ENCODE results near the gene VEGFC.

The VEGFC gene

DNA sequence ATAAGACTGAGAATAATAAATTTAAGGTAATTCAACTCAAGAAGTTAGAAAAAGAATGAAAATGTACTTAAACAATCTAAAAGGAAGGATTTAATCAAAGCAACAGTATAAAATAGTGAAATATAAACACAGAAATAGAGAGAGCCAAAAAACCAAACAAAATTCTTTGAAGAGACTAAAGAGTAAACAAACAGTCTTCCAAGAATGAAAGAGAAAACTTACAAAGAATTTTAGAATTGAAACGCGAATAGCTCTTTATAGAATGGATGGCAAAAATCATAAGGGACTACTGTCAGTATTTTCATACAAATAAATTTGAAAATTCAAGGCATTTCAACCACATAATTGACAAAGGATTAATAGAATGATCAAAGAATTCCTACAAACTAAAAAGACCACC is 41.7 kb downstream of the VEGFC start:
- Mint-ChIP-seq H3K4me1 (no peaks in the 10 kb centered on the region), H3K27me3 (no peaks in the 10 kb centered on the region), H3K4me3 (no peak overlapping the region), H3K27ac (ENCODE audit: low read depth) (no peak overlapping the region), H3K36me3 (ENCODE audit: insufficient read depth) (no peaks in the 10 kb centered on the region), H3K9me3 (no peaks in the 10 kb centered on the region)
- ATAC-seq (replicated peaks; ENCODE audit: extremely low read depth, poor library complexity, severe bottlenecking): no peak
- no peak for DNase-seq (ENCODE audit: low spot score in 2 of 2)

GRCh38 chr4:176746846-176747245 is 45.9 kb downstream of the VEGFC start:
- H3K27me3 Mint-ChIP-seq: no peaks in the 10 kb centered on the region
- no peaks in the 10 kb centered on the region for H3K36me3 Mint-ChIP-seq (ENCODE audit: insufficient read depth)
- no peak overlapping the region for H3K4me3 Mint-ChIP-seq
- H3K4me1 Mint-ChIP-seq: no peaks in the 10 kb centered on the region
- H3K9me3 Mint-ChIP-seq: peaks cover 4% of the 10 kb centered on the region
- no peak for ATAC-seq (replicated peaks; ENCODE audit: extremely low read depth, poor library complexity, severe bottlenecking)
- H3K27ac Mint-ChIP-seq (ENCODE audit: low read depth): no peak overlapping the region
- no peak for DNase-seq (ENCODE audit: low spot score in 2 of 2)

DNA sequence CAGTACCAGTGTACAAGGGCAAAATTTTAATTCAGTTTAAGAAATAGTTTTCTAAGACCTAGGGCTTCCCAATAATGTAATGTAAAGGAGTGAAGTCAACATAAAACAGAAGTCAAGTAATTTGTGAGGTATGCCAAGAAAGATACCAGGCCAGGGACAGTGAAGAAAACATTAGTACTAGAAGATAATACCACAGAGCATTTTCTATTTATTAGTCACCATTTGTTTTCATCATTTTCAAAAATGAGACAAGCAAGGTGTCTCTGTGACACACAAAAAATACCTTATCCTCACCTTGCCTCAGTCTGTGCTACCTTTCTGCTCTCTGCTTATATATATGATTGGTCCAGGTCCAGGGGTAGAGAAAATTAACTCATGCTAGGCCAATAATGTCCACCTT is 46.8 kb downstream of the VEGFC start:
- no peak overlapping the region for H3K27ac Mint-ChIP-seq (ENCODE audit: low read depth)
- no peaks in the 10 kb centered on the region for H3K36me3 Mint-ChIP-seq (ENCODE audit: insufficient read depth)
- no peaks in the 10 kb centered on the region for H3K4me1 Mint-ChIP-seq
- DNase-seq (ENCODE audit: low spot score in 2 of 2): no peak
- ATAC-seq (replicated peaks; ENCODE audit: extremely low read depth, poor library complexity, severe bottlenecking): no peak
- peaks cover 4% of the 10 kb centered on the region for H3K9me3 Mint-ChIP-seq
- no peaks in the 10 kb centered on the region for H3K27me3 Mint-ChIP-seq
- H3K4me3 Mint-ChIP-seq: no peak overlapping the region

DNA sequence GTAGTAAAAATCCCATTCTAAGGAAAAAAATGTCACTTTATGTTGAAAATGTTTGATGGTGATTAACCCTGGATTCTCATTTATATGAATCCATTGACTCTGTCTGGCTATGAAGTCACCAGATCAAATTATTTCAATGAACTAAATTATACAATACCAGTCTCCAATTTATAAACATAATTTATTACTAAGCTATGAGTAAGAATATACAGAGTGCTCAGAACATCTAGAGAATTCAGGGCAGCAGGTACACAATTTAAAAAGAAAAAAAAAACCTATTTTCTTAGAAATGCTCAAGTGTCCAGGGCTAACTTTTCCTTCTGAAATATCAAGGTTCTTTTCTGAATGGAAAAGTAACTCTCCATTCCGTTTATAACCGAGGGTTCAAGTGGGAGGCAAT is 48.6 kb downstream of the VEGFC start:
- DNase-seq (ENCODE audit: low spot score in 2 of 2): no peak
- no peaks in the 10 kb centered on the region for H3K27me3 Mint-ChIP-seq
- no peaks in the 10 kb centered on the region for H3K36me3 Mint-ChIP-seq (ENCODE audit: insufficient read depth)
- ATAC-seq (replicated peaks; ENCODE audit: extremely low read depth, poor library complexity, severe bottlenecking): no peak
- H3K9me3 Mint-ChIP-seq: peaks cover 4% of the 10 kb centered on the region
- H3K27ac Mint-ChIP-seq (ENCODE audit: low read depth): no peak overlapping the region
- H3K4me3 Mint-ChIP-seq: no peak overlapping the region
- no peaks in the 10 kb centered on the region for H3K4me1 Mint-ChIP-seq

- Mint-ChIP-seq H3K36me3 (ENCODE audit: insufficient read depth) (no peaks in the 10 kb centered on the region), H3K9me3 (peaks cover 4% of the 10 kb centered on the region), H3K27me3 (no peaks in the 10 kb centered on the region), H3K27ac (ENCODE audit: low read depth) (no peak overlapping the region), H3K4me3 (no peak overlapping the region), H3K4me1 (no peaks in the 10 kb centered on the region)
- ATAC-seq (replicated peaks; ENCODE audit: extremely low read depth, poor library complexity, severe bottlenecking): no peak
- no peak for DNase-seq (ENCODE audit: low spot score in 2 of 2)
Measured at GRCh38 chr4:176742211-176742610, 50.5 kb downstream of the VEGFC start.

DNA sequence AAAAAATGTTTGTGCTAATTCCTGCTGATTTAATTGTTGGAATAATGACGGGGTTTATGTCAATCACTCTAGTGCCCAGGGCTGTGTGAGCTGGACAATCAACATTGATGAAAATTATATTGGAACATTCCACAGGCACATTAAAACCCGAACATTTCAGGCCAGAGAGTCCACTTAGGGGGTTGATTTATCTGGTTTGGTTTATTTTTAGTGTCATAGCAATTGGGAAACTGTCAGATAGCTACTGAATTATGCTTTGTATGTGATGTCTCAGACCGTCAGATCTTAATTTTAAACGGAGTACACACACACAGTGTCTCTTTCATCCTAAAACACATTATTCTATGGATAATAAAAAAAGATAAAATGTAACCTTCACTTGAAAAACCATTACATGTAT is 51.5 kb downstream of the VEGFC start:
- H3K27me3 Mint-ChIP-seq: no peaks in the 10 kb centered on the region
- no peak overlapping the region for H3K27ac Mint-ChIP-seq (ENCODE audit: low read depth)
- ATAC-seq (replicated peaks; ENCODE audit: extremely low read depth, poor library complexity, severe bottlenecking) (no peak), DNase-seq (ENCODE audit: low spot score in 2 of 2) (no peak)
- H3K4me3 Mint-ChIP-seq: no peak overlapping the region
- H3K9me3 Mint-ChIP-seq: peaks cover 4% of the 10 kb centered on the region
- H3K36me3 Mint-ChIP-seq (ENCODE audit: insufficient read depth): no peaks in the 10 kb centered on the region
- no peaks in the 10 kb centered on the region for H3K4me1 Mint-ChIP-seq

DNA sequence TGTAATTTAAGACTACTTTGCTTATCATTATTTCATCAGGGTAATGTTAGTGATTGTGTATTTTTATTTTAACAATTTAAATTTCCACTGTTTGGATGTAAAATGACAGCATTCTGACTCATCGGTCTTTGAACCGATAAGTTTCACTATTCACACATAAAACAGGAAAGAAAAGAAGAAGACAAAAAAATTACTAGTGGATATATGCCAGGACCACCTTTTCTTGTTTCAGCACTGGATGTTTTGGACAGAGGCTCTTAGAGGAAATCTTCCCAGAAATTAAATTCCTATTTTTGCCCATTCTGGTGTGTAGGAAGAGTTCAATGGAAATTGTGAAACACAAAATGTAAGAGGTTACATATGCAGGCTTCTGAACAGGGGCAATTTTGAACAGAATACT is 57.4 kb downstream of the VEGFC start:
- Mint-ChIP-seq H3K36me3 (ENCODE audit: insufficient read depth) (no peaks in the 10 kb centered on the region), H3K27me3 (no peaks in the 10 kb centered on the region), H3K27ac (ENCODE audit: low read depth) (no peak overlapping the region), H3K4me3 (no peak overlapping the region), H3K4me1 (no peaks in the 10 kb centered on the region), H3K9me3 (no peaks in the 10 kb centered on the region)
- ATAC-seq (replicated peaks; ENCODE audit: extremely low read depth, poor library complexity, severe bottlenecking) (no peak), DNase-seq (ENCODE audit: low spot score in 2 of 2) (no peak)

GRCh38 chr4:176734461-176734860 is 58.3 kb downstream of the VEGFC start:
- Mint-ChIP-seq H3K27ac (ENCODE audit: low read depth) (no peak overlapping the region), H3K4me1 (no peaks in the 10 kb centered on the region), H3K36me3 (ENCODE audit: insufficient read depth) (no peaks in the 10 kb centered on the region), H3K4me3 (no peak overlapping the region), H3K27me3 (no peaks in the 10 kb centered on the region), H3K9me3 (no peaks in the 10 kb centered on the region)
- ATAC-seq (replicated peaks; ENCODE audit: extremely low read depth, poor library complexity, severe bottlenecking): no peak
- DNase-seq (ENCODE audit: low spot score in 2 of 2): no peak

DNA sequence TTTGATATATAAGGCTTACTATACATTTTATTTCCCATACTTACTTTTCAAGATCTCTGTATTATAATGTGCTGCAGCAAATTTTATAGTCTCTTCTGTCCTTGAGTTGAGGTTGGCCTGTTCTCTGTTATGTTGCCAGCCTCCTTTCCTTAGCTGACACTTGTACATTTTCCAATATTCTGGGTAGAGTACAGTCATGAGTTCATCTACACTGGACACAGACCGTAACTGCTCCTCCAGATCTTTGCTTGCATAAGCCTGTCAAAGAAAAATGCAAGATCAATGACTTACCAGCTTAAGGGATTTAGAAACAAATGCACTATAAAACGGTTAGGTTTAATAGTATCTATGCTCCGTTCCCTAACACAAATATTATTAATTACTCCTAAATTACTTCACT is 63.2 kb downstream of the VEGFC start:
- Mint-ChIP-seq H3K4me3 (no peak overlapping the region), H3K9me3 (no peaks in the 10 kb centered on the region), H3K27me3 (no peaks in the 10 kb centered on the region), H3K36me3 (ENCODE audit: insufficient read depth) (no peaks in the 10 kb centered on the region), H3K4me1 (no peaks in the 10 kb centered on the region), H3K27ac (ENCODE audit: low read depth) (no peak overlapping the region)
- DNase-seq (ENCODE audit: low spot score in 2 of 2) (no peak), ATAC-seq (replicated peaks; ENCODE audit: extremely low read depth, poor library complexity, severe bottlenecking) (no peak)

GRCh38 chr4:176726803-176727202 is 65.9 kb downstream of the VEGFC start:
- Mint-ChIP-seq H3K4me1 (no peaks in the 10 kb centered on the region), H3K27ac (ENCODE audit: low read depth) (no peak overlapping the region)
- no peak for ATAC-seq (replicated peaks; ENCODE audit: extremely low read depth, poor library complexity, severe bottlenecking)

DNA sequence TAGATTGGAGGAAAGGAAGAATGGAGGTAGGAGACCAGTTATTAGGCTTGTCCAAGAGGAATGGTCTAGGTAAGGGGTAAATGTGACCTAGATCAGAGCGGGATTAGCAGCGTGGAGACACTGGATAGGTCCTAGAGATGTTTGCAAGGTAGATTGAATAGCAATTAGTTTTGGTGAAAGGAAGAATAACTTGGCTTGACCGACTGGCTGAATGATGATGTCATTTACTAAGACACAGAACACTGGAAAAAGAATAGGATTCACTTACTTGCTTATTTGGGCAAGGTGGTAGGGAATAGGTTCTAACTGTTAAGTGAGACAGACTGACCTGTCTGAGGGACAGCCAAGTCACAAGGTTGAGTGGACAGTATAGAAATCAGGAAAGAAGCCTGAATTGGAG is 71.3 kb downstream of the VEGFC start:
- H3K36me3 Mint-ChIP-seq (ENCODE audit: insufficient read depth): no peaks in the 10 kb centered on the region
- peaks cover 14% of the 10 kb centered on the region for H3K9me3 Mint-ChIP-seq
- no peaks in the 10 kb centered on the region for H3K4me1 Mint-ChIP-seq
- ATAC-seq (replicated peaks; ENCODE audit: extremely low read depth, poor library complexity, severe bottlenecking) (no peak), DNase-seq (ENCODE audit: low spot score in 2 of 2) (no peak)
- H3K4me3 Mint-ChIP-seq: no peak overlapping the region
- no peaks in the 10 kb centered on the region for H3K27me3 Mint-ChIP-seq
- H3K27ac Mint-ChIP-seq (ENCODE audit: low read depth): no peak overlapping the region

More at GRCh38 chr4:176726803-176727202, 65.9 kb downstream of the VEGFC start:
- Mint-ChIP-seq H3K27me3 (no peaks in the 10 kb centered on the region), H3K9me3 (no peaks in the 10 kb centered on the region), H3K4me3 (no peak overlapping the region), H3K36me3 (ENCODE audit: insufficient read depth) (no peaks in the 10 kb centered on the region)
- DNase-seq (ENCODE audit: low spot score in 2 of 2): no peak

DNA sequence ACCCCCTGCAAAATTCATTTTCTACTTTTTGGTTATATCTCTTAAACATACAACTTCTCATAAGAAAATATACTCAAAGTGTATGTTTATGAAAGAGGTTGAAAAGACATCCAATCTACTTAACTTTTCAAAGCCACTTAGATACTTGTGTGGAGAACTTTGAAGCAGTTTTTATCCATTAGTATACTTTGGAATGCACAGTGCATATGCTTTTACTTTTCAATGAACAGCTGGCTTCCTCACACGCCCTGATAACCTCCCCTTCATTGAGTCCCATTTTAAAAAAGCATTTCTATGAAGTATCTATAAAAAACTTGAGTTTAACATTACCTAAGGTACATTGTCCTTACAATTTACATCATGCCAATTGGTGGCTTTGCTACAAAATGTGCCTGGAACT is 73.8 kb downstream of the VEGFC start:
- Mint-ChIP-seq H3K4me1 (no peaks in the 10 kb centered on the region), H3K4me3 (no peak overlapping the region), H3K27ac (ENCODE audit: low read depth) (no peak overlapping the region), H3K36me3 (ENCODE audit: insufficient read depth) (no peaks in the 10 kb centered on the region), H3K27me3 (no peaks in the 10 kb centered on the region), H3K9me3 (peaks cover 14% of the 10 kb centered on the region)
- ATAC-seq (replicated peaks; ENCODE audit: extremely low read depth, poor library complexity, severe bottlenecking): no peak
- no peak for DNase-seq (ENCODE audit: low spot score in 2 of 2)

DNA sequence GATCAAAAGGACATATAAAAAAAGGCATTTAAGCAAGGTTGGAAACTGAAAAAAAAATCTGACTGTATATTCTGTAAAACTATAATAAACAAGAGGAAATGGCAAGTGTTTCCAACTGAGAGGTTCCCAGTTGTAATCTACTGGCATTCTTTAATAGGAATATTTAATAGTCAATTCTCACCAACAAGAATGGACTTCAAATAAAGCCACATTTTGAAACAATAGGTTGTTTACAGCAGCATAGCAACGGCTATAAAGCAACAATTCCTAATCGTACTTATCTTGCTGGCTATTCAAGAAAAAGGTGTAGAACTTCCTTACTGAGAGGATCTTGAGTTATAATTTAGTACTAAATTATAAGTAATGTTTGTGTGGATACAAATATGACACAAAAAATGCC is 75.5 kb downstream of the VEGFC start:
- Mint-ChIP-seq H3K4me1 (no peaks in the 10 kb centered on the region), H3K27me3 (no peaks in the 10 kb centered on the region), H3K4me3 (no peak overlapping the region), H3K27ac (ENCODE audit: low read depth) (no peak overlapping the region), H3K36me3 (ENCODE audit: insufficient read depth) (no peaks in the 10 kb centered on the region), H3K9me3 (peaks cover 20% of the 10 kb centered on the region)
- ATAC-seq (replicated peaks; ENCODE audit: extremely low read depth, poor library complexity, severe bottlenecking) (no peak), DNase-seq (ENCODE audit: low spot score in 2 of 2) (no peak)

DNA sequence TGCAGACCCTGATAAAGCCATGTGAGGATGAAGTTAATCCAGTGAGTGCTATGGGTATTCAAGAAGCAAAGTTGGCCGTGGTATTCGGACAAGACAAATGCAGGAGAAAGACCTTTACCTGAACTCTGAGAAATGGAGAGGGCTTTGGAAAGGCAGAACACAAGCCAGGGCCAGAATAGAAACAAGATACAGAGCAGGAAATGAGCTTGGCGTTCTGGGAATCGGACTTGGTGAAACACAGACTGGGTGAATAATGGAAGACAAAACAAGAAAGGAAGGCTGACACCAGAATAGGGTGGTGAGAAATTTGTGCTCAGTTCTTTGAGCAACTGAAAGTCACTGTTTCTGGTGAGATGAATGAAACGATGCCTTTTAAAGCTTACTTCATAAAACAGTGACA is 83.3 kb downstream of the VEGFC start:
- H3K4me1 Mint-ChIP-seq: no peaks in the 10 kb centered on the region
- peaks cover 12% of the 10 kb centered on the region for H3K9me3 Mint-ChIP-seq
- DNase-seq (ENCODE audit: low spot score in 2 of 2): no peak
- H3K27ac Mint-ChIP-seq (ENCODE audit: low read depth): no peak overlapping the region
- ATAC-seq (replicated peaks; ENCODE audit: extremely low read depth, poor library complexity, severe bottlenecking): no peak
- H3K27me3 Mint-ChIP-seq: no peaks in the 10 kb centered on the region
- H3K4me3 Mint-ChIP-seq: no peak overlapping the region
- H3K36me3 Mint-ChIP-seq (ENCODE audit: insufficient read depth): no peaks in the 10 kb centered on the region
